CD4-positive, alpha-beta T cell treated with Interleukin-15 for 4 hours (primary cell): Measurements from ENCODE around the gene NCF4.

Source experiments
- DNase-seq: peaks from one replicate; pipeline ENCODE4 v3.0.0-alpha.2; 2020; ENCODE audit warnings: low spot score

The NCF4 gene

GRCh38 chr22:36864454-36865215 is 3.8 kb downstream of the NCF4 start:
- no peak for DNase-seq

GRCh38 chr22:36865346-36865745 is 4.5 kb downstream of the NCF4 start:
- no peak for DNase-seq

GRCh38 chr22:36867695-36868094 is 6.9 kb downstream of the NCF4 start:
- DNase-seq, result no peak

GRCh38 chr22:36868546-36869181 is 7.9 kb downstream of the NCF4 start:
- DNase-seq, result no peak

GRCh38 chr22:36870250-36870649 is 9.4 kb downstream of the NCF4 start:
- no peak for DNase-seq

GRCh38 chr22:36871669-36872081 is 10.9 kb downstream of the NCF4 start:
- no peak for DNase-seq

- no peak for DNase-seq
Observed at GRCh38 chr22:36872084-36872483, 11.3 kb downstream of the NCF4 start.

- no peak for DNase-seq
Observed at GRCh38 chr22:36872866-36873498, 12.2 kb downstream of the NCF4 start.

GRCh38 chr22:36873614-36874308 is 13.0 kb downstream of the NCF4 start:
- DNase-seq, result peak; percentile 41

GRCh38 chr22:36874309-36874696 is 13.5 kb downstream of the NCF4 start:
- no peak for DNase-seq

- no peak for DNase-seq
Observed at GRCh38 chr22:36874736-36875135, 13.9 kb downstream of the NCF4 start.

GRCh38 chr22:36875741-36876140 is 14.9 kb downstream of the NCF4 start:
- DNase-seq, result no peak

- no peak for DNase-seq
Observed at GRCh38 chr22:36879775-36880174, 19.0 kb downstream of the NCF4 start.

GRCh38 chr22:36881504-36882245 is 20.9 kb downstream of the NCF4 start:
- no peak for DNase-seq

GRCh38 chr22:36884349-36885158 is 23.7 kb downstream of the NCF4 start:
- no peak for DNase-seq

GRCh38 chr22:36885474-36885873 is 24.7 kb downstream of the NCF4 start:
- DNase-seq, result no peak

- DNase-seq, result no peak
Observed at GRCh38 chr22:36886016-36886415, 25.2 kb downstream of the NCF4 start.

- DNase-seq, result peak; percentile 33
Observed at GRCh38 chr22:36887162-36887561, 26.4 kb downstream of the NCF4 start.

- DNase-seq, result no peak
Observed at GRCh38 chr22:36891646-36892045, 30.8 kb downstream of the NCF4 start.

GRCh38 chr22:36892292-36892691 is 31.5 kb downstream of the NCF4 start:
- DNase-seq, result no peak

GRCh38 chr22:36893262-36893661 is 32.5 kb downstream of the NCF4 start:
- DNase-seq, result no peak
